Superior temporal gyrus (tissue), 1 donor: ENCODE measurements around the gene DOP1B.
A peak's percentile ranks its signal among the peaks of the same experiment; 100 is the strongest.
"Not testable (repeated sequence)": the region's sequence is repeated elsewhere in the genome, so short reads cannot be mapped to it uniquely, and the experiment has no call there.

Experiments used
- DNase-seq: peaks from one replicate; pipeline ENCODE4 v3.0.0-alpha.2; 2016; ENCODE audit errors: extremely low spot score

Gene DOP1B

DNA sequence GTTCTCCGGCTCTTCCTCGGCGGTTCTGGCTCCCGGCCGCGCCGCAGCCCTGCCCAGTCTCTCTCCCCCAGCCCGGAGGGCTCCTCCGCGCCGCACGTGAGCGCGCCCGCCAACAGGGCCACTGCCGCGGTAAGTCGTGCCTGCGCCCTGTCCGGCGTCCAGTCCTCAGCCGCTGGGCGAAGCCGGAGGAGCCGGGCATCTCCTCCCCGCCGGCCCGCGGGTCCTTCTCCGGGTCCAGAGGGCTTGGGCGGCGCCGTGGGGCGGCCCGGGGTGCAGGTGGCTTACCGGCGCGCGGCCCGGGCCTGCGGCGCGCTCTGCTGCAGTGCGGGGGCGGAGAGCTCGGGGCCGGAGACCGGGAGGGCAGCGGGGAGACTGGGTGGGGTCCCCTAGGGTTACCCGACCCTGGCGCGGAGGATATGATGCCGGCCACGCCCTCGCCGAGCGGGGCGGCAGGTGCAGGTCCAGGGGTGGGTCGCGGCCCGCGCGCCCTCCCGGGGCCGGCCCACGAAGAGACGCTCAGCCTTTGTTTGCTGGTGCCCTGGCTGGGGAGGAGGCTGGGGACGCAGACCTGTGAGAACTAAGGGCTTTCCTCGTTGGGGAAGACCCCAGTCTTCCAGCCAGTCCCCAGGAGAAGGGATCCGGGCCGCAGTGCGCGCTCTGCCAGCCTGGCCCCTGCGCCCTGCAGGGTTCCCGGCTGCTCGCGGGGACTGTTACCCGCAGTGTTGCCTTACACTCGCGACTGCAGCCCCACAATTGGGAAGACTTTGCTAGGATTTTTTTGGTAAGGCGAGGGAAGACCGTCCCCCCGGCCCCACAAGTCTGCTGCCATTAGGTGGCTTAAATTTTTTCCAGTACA is at the start of gene DOP1B:
Gene DOP1B, plus strand, starts transcription at position 10 of the 856 bp plus-strand sequence. CDS start 7,910 bp downstream, outside the sequence.
- DNase-seq = no peak

DNA sequence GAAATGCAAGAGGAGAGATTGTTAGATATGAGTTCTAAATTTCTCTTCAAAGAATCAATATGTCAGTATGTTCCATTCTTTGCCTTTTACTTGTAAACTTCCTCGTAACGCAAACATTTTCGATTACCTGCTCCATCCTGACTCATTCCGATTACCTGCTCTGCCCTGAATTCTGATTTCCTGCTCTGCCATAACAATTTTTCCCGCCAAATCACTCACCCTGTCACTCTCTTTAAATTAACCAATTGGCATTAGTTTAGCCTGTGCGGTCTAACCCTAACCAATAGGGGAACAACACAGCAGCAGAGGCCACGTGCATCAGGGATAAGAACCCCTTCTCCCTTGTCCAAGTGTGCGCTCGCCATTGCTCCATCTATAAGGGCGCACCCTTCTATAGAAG is 46.8 kb upstream of the DOP1B start:
- DNase-seq = no peak

DNA sequence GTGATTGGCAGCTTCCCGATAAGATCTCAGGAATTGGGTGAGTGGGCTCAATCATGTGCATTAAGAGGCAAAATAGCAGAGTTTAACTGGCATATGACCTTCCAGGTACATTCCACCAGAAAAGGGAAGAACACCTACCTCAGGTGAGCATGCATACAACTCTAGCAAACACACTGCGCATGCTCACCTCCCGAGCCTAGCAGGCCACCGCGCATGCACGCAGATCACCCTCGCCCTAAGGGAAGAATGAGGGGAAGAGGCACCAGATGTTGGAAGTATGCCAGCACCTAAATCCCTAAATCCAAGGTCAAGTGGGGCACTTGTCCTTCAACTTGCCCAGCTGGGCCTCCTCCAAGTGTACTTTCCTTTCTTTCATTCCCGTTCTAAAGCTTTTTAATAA is 45.4 kb upstream of the DOP1B start:
- DNase-seq = no peak

DNA sequence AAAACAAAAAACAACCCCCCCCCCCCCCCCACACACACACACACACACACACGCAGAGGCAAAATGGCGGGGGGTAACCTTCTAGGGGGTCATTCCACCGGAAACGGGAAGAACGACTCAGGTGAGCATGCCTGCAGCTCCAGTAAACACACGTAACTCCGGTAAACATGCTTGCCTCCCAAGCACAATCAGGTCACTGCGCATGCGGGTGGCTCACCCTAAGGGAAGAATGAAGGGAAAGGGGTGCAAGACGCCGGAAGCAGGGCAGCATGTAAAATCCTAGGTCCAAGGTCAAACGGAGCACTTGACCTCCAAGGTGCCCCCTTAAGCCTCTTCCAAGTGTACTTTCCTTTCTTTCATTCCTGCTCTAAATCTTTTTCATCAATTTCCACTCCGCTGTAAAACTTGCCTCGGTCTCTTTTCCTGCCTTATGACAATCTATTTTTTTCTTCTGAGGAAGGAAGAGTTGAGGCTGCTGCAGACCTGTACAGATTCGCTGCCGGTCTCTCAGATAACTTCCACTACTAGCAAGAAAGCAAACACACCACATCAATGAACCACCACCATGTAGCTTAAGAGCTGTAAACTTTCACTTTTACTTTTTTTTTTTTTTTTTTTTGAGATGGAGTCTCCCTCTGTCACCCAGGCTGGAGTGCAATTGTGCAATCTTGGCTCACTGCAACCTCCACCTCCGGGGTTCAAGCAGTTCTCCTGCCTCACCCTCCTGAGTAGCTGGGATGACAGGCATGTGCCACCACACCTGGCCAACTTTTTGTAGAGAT is 42.8 kb upstream of the DOP1B start:
- no peak for DNase-seq

GRCh38 chr21:36115138-36115730 is 41.4 kb upstream of the DOP1B start:
- DNase-seq = no peak

GRCh38 chr21:36117286-36117741 is 39.3 kb upstream of the DOP1B start:
- no peak for DNase-seq

DNA sequence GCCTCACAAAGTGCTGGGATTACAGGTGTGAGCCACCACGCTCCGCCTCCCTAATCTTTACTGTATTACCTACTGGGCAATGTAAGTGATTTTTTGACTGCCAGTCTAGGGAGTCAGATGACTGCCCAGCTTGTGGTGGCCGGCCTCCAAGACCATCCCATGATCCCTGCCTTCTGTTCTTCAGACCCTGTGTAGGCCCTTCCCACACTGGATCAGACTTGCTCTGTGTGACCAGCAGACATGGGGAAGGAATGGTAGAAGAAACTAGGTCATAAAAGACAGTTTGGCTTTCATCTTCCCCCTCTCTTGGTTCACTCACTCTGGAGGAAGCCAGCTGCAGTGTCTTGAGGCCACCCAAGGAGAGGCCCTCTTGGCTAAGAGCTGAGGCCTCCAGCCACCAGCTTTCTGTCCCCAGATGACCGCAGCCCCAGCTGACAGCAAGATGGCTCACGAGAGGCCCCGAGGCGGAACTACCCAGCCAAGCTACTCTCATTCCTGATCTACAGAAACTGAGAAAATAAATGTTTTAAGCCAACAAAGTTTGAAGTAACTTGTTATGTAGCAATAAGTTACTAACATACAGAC is 36.2 kb upstream of the DOP1B start:
- DNase-seq = no peak

DNA sequence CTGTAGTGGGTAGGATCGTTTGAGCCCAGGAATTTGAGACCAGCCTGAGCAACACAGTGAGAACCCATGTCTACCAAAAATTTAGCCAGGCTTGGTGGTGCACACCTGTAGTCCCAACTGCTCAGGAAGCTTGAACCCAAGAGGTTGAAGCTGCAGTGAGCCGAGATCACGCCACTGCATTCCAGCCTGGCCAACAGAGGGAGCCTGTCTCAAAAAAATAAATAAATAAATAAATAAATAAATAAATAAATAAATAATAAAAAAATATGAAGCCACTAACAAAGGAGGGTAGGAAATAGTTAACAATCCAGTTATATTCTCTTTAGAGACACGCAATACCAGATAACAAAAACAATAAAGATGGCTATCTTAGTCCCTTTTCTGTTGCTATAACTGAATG is 33.6 kb upstream of the DOP1B start:
- DNase-seq = no peak

DNA sequence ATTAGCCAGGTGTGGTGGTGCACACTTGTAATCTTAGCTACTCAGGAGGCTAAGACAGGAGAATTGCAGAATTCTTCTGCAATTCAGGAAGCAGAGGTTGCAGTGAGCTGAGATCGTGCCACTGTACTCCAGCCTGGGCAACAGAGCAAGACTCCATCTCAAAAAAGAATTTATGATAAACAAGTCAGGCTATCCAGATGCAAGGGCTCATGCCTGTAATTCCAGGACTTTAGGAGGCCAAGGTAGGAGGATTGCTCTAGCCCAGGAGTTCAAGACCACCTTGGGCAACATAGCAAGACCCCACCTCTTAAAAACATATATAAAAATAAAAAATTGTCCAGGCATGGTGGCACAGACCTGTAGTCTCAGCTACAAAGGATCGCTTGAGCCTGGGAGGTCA is 32.2 kb upstream of the DOP1B start:
- no peak for DNase-seq

DNA sequence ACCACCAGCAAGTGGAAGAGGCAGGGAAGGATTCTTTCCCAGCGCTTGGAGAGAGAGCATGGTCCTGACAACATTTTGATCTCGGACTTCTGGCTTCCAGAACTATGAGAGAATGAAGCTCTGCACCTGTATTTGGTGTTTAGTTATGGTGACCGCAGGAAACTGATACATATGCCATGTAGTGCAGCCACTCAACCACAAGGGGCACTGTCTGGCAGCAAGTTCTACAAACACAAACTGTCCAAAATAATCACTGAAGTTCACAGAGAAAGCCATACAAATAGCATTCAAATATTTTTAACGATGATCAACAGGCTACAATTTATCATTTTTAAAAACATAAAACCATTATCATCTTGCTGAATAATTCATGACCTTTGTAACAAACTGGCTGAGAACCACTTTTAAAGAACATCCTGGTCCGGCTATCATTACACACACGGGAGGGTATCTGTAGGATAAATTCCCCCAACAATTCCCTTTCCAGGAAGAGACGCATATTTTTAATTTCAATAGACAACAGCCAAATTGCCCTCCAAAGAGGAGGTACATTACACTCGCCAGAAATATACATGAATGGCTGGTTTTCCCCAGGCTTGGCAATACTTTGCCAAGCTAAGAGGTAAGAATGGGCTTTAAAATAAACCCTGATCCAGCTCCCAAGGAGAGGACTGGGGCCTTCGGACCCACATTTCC is 31.0 kb upstream of the DOP1B start:
- DNase-seq = peak; percentile 81

GRCh38 chr21:36126208-36126565 is 30.4 kb upstream of the DOP1B start:
- DNase-seq = no peak

DNA sequence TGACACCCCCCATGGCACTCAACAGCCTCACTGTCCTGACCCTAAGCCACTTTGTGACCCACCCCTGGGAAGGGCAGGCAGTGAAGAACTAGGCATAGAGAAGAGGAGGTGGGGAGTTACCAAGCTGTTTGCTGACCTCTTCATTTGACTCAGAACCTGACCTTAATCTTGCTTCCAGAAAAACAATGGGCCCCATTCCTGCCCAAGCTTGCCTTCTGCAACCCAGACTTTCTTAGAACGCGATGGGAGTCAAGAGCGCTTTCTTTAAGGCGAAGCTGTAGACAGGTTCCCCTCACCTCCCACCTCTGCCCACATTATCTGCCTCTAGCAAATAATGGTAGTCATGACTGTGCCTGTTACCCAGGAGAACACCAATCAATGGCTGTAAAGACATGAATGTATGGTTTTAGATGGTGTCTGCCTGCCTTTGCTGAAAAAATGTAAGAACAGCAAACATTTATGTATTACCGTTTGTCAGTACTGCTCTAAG is 30.0 kb upstream of the DOP1B start:
- no peak for DNase-seq

- no peak for DNase-seq
These were observed 29.2 kb upstream of the DOP1B start for GRCh38 chr21:36127250-36127904.

DNA sequence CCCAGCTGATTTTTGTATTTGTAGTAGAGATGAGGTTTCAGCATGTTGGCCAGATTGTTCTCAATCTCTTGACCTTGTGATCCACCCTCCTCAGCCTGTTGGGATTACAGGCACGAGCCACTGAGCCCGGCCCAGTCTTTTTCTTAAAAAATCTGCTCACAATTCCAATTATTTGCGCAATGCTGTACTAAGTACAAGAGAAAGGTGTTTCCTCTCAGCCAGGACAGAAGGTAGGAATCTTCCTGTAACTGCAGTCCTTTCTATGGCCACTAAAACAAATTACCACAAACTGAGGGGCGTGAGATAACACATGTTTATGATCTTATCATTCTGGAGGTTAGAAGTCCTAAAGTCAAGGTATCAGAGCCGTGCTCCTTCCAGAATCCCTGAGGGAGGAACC is 28.6 kb upstream of the DOP1B start:
- DNase-seq = no peak

GRCh38 chr21:36129219-36129618 is 27.4 kb upstream of the DOP1B start:
- no peak for DNase-seq

GRCh38 chr21:36130414-36130762 is 26.2 kb upstream of the DOP1B start:
- DNase-seq = not testable (repeated sequence)

GRCh38 chr21:36130839-36131238 is 25.8 kb upstream of the DOP1B start:
- peak; percentile 30 for DNase-seq

GRCh38 chr21:36132696-36133095 is 23.9 kb upstream of the DOP1B start:
- no peak for DNase-seq

GRCh38 chr21:36134803-36135390 is 21.7 kb upstream of the DOP1B start, which contains the start of gene CBR3:
Gene CBR3 (plus strand): TSS chr21:36135079. CDS start chr21:36135193, 114 bp downstream.
- no peak for DNase-seq

- DNase-seq = peak; percentile 80
These were observed 21.1 kb upstream of the DOP1B start for GRCh38 chr21:36135391-36136102.
